KMS-11 (cell line): Measurements from ENCODE around the gene CTCFL.

Source experiments
- H2AFZ ChIP-seq: fragments of 200-600 bp; sonication (generic); 2 replicates; pipeline ENCODE4 v1.6.1; 2016; ENCODE audit warnings: antibody characterized with exemption, mixed run types, low read depth
- H3K27ac ChIP-seq: fragments of 200-600 bp; sonication (generic); 2 replicates; pipeline ENCODE4 v1.6.1; 2016; ENCODE audit warnings: mild to moderate bottlenecking, mixed run types
- H3K27me3 ChIP-seq: fragments of 200-600 bp; sonication (generic); 2 replicates; pipeline ENCODE4 v1.6.1; 2017; ENCODE audit warnings: mild to moderate bottlenecking, low read depth, mixed run types, moderate library complexity; ENCODE audit not compliant: insufficient read depth
- H3K36me3 ChIP-seq: fragments of 200-600 bp; sonication (generic); 2 replicates; pipeline ENCODE4 v1.6.1; 2017; ENCODE audit warnings: mild to moderate bottlenecking, mixed run types; ENCODE audit not compliant: insufficient read depth
- H3K4me1 ChIP-seq: fragments of 200-600 bp; sonication (generic); 2 replicates; pipeline ENCODE4 v1.6.1; 2016; ENCODE audit warnings: mild to moderate bottlenecking, low read depth, mixed run types; ENCODE audit not compliant: poor library complexity, severe bottlenecking
- H3K4me2 ChIP-seq: fragments of 200-600 bp; sonication (generic); 2 replicates; pipeline ENCODE4 v1.7.0; 2016; ENCODE audit warnings: mild to moderate bottlenecking, mixed run types
- H3K4me3 ChIP-seq: fragments of 200-600 bp; sonication (generic); IDR thresholded peaks from 2 replicates; pipeline ENCODE4 v1.6.1; 2017; ENCODE audit warnings: low read depth, low read length, mixed read lengths; ENCODE audit not compliant: insufficient read depth
- H3K79me2 ChIP-seq: fragments of 200-600 bp; sonication (generic); 2 replicates; pipeline ENCODE4 v1.6.1; 2016; ENCODE audit warnings: low read depth, mixed run types; ENCODE audit not compliant: insufficient read depth
- H3K9ac ChIP-seq: fragments of 200-600 bp; sonication (generic); 2 replicates; pipeline ENCODE4 v1.6.1; 2016; ENCODE audit warnings: mild to moderate bottlenecking, mixed run types
- H4K20me1 ChIP-seq: fragments of 200-600 bp; sonication (generic); 2 replicates; pipeline ENCODE4 v1.6.1; 2016; ENCODE audit warnings: mild to moderate bottlenecking, mixed run types; ENCODE audit not compliant: insufficient read depth
- TF ChIP-seq, protein P1 (sequence below): fragments of 200-600 bp; sonication (generic); conservative IDR thresholded peaks from 2 replicates; pipeline ENCODE4 v1.6.1; 2017; ENCODE audit warnings: low read depth, mild to moderate bottlenecking, antibody characterized with exemption, low read length, moderate library complexity, mixed read lengths

CTCFL gene

DNA sequence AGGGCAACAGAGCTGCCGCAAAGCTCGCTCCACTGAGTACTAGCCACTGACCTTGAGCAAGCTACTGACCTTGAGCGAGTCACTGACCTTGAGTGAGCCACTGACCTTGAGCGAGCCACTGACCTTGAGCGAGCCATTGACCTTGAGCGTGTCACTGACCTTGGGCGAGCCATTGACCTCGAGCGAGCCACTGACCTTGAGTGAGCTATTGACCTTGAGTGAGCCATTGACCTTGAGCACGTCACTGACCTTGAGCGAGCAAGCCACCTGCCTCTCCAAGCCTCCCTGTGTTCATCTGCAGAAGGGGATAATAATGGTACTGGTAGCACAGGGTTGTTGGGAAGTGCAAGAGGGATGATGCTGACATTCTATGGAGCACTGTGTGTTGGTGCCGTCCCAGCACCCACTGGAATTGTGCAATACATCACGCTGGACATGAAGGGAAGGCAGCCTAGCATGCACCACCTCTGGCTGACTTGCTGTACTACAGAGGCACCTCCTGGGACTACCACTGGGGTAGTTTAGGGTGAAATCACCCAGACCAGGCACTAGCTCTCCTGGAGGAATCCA, 60.2 kb downstream of the CTCFL start:
- no peaks in the 10 kb centered on the region for H3K36me3 ChIP-seq
- TF ChIP-seq, protein P1, sequence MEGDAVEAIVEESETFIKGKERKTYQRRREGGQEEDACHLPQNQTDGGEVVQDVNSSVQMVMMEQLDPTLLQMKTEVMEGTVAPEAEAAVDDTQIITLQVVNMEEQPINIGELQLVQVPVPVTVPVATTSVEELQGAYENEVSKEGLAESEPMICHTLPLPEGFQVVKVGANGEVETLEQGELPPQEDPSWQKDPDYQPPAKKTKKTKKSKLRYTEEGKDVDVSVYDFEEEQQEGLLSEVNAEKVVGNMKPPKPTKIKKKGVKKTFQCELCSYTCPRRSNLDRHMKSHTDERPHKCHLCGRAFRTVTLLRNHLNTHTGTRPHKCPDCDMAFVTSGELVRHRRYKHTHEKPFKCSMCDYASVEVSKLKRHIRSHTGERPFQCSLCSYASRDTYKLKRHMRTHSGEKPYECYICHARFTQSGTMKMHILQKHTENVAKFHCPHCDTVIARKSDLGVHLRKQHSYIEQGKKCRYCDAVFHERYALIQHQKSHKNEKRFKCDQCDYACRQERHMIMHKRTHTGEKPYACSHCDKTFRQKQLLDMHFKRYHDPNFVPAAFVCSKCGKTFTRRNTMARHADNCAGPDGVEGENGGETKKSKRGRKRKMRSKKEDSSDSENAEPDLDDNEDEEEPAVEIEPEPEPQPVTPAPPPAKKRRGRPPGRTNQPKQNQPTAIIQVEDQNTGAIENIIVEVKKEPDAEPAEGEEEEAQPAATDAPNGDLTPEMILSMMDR = 0 out of 2 replicates have a peak, but pooled peaks have one; percentile 25
- no peaks in the 10 kb centered on the region for H3K4me1 ChIP-seq
- no peak overlapping the region for H3K9ac ChIP-seq
- no peak overlapping the region for H3K4me2 ChIP-seq
- no peak overlapping the region for H3K4me3 ChIP-seq
- no peak overlapping the region for H2AFZ ChIP-seq
- no peaks in the 10 kb centered on the region for H4K20me1 ChIP-seq
- no peak overlapping the region for H3K27ac ChIP-seq
- H3K27me3 ChIP-seq = no peaks in the 10 kb centered on the region; the same call in 1 of the 2 replicates
- H3K79me2 ChIP-seq = no peaks in the 10 kb centered on the region

DNA sequence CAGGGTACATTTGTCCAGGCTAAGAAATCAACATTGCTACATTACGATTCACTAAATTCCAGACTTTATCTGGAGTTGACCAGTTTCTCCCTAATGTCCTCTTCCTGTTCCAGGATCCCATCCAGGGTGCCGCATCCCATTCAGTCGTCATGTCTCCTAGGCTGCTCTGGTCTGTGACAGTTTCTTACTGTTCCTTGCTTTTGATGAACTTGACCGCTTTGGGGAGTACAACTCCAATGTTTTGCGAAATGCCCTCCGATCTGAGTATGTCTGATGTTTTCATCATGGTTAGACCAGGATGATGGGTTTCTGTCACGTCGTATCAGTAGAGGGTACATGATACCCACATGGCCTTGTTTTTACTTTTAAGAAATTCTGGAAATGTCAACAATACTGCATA, 62.2 kb downstream of the CTCFL start:
- no peak overlapping the region for H3K27ac ChIP-seq
- H3K36me3 ChIP-seq = no peaks in the 10 kb centered on the region
- H3K9ac ChIP-seq = no peak overlapping the region
- no peaks in the 10 kb centered on the region for H3K79me2 ChIP-seq
- H4K20me1 ChIP-seq = no peaks in the 10 kb centered on the region
- no peaks in the 10 kb centered on the region for H3K4me1 ChIP-seq
- H2AFZ ChIP-seq = no peak overlapping the region
- no peak overlapping the region for H3K4me2 ChIP-seq
- TF ChIP-seq, protein P1 = no peak
- H3K4me3 ChIP-seq = no peak overlapping the region
- no peaks in the 10 kb centered on the region for H3K27me3 ChIP-seq

DNA sequence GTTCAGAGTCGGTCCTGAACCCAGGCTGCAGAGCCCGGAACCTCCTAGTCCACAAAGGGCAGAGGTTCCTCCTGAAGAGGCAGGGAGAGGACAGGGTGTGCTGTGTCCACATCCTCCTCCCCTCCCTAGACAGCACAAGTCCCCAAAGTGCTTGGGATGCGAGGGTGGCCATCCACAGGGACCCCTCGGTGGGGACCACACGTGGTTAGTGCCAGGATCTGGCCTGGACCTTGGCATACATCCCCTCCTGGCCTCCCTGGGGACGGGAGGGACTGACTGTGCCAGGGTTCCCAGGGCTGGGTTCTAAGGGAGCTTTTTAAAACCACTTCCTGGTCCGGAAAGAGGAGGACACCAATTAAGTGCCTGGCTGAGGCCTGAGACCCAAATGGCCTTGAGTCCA, 63.2 kb downstream of the CTCFL start:
- Histone ChIP-seq H3K4me1 (no peaks in the 10 kb centered on the region), H3K9ac (no peak overlapping the region), H3K27me3 (no peaks in the 10 kb centered on the region), H4K20me1 (no peaks in the 10 kb centered on the region), H3K79me2 (no peaks in the 10 kb centered on the region), H3K27ac (no peak overlapping the region), H3K36me3 (no peaks in the 10 kb centered on the region), H2AFZ (no peak overlapping the region), H3K4me2 (no peak overlapping the region), H3K4me3 (no peak overlapping the region)
- TF ChIP-seq, protein P1 = no peak

DNA sequence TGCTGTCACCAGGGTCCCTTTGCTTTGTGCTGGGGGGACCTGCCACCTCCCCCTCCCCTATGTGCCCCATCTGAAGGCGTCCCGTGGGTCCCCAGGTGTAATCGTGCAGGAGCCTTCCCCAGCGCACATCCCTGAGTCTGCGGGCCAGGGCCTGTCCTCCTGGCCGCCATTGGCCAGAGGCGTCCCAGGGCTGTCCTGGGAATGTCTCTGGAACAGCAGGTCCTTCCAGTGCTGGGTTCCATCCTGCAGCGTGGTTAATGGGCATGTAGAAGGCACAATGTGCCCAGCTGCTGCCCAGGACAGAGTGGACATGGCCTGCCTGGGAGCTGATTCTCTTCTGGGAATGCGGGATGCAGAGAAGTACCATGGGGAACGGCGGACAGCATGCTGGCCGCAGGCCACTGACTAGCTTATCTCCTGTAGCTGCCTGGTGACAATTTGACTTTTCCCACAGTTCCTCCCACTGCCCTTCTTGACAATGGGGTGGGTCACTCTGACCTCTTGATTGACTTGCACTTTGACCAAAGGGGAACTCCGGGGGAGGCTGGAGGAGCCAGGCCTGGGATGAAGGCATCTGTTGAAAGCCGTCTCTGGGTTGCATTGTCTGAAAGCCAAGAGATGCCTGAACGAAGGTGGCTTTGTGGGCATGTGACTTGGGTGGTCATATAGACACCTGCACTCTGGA, 64.0 kb downstream of the CTCFL start:
- H3K4me3 ChIP-seq = no peak overlapping the region
- H3K79me2 ChIP-seq = no peaks in the 10 kb centered on the region
- no peaks in the 10 kb centered on the region for H4K20me1 ChIP-seq
- no peaks in the 10 kb centered on the region for H3K4me1 ChIP-seq
- no peak overlapping the region for H2AFZ ChIP-seq
- H3K36me3 ChIP-seq = no peaks in the 10 kb centered on the region
- H3K9ac ChIP-seq = no peak overlapping the region
- TF ChIP-seq, protein P1 = no peak
- no peaks in the 10 kb centered on the region for H3K27me3 ChIP-seq
- no peak overlapping the region for H3K27ac ChIP-seq
- H3K4me2 ChIP-seq = no peak overlapping the region
